Kidney capillary endothelial cell (primary cell): ENCODE data around the gene ADAM12.

Source experiments
- DNase-seq: peaks from one replicate; pipeline ENCODE4 v3.0.0-alpha.2; 2018; ENCODE audit warnings: low spot score

Gene ADAM12

GRCh38 chr10:126387931-126388911 is at the start of gene ADAM12:
ADAM12 (minus strand) TSS chr10:126388477; CDS start chr10:126388145, 332 bp downstream.
- DNase-seq = peak; percentile 58

GRCh38 chr10:126437635-126438406 is 49.5 kb upstream of the ADAM12 start:
- no peak for DNase-seq

DNA sequence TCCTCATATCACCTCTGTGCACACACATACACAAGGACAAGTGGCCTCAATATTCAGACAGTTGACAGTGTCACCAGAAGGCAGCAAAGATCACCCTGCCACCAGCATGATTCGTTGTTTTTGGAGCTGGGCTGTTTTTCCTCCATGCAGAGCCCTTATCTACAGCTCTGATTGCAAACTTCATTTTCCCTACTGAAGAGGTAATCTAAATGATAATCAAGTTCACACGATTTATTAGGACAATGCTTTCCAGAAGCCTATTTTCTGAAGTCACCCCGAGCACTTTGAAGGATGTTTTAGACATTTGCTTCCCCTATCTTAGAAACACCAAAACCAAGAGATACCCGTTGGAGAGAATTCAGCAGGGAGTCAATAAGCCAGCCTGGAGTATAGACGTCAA is 46.0 kb upstream of the ADAM12 start:
- DNase-seq = no peak

- DNase-seq = no peak
Measured at GRCh38 chr10:126433351-126433750, 45.1 kb upstream of the ADAM12 start.

GRCh38 chr10:126432507-126432906 is 44.2 kb upstream of the ADAM12 start:
- DNase-seq = no peak

DNA sequence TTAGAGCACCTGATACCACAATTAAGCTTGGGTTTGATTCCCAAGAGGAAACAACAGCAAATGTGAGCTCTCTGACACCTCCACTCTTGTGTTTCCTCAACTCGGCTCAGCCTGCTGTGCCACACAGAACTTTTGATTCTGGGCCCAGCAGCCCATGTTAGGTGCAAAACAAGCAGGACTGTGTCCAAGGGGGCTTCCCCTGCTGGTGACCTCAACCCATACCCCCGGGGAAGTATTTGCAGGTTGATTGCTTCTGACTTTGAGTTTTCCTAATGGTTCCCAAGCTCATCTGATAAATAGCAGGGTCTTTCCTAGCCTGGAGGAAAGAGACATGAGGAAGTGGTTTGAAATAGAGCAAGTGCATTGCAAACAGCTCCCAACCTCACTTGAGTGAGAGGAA is 43.5 kb upstream of the ADAM12 start:
- DNase-seq = no peak

- DNase-seq = no peak
Measured at GRCh38 chr10:126430512-126430911, 42.2 kb upstream of the ADAM12 start.

DNA sequence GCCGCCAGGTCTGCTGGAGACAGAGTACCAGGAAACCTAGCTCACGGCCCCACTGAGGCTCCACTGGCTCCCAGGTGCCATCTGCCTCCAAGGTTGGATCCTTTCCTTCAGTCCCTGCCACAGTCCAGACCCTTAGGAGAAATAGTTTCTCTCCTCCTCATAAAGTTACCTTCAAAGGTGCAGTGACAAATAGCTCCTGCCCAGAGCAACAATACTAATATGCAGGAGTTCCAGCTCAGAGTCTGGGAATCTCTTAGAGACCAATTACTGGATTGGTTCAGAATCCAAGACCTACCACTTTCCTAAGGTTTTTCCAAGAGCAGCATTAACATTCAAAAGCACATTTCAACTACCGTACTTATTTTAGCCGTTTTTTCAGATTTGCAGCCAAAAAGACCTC is 41.0 kb upstream of the ADAM12 start:
- no peak for DNase-seq

DNA sequence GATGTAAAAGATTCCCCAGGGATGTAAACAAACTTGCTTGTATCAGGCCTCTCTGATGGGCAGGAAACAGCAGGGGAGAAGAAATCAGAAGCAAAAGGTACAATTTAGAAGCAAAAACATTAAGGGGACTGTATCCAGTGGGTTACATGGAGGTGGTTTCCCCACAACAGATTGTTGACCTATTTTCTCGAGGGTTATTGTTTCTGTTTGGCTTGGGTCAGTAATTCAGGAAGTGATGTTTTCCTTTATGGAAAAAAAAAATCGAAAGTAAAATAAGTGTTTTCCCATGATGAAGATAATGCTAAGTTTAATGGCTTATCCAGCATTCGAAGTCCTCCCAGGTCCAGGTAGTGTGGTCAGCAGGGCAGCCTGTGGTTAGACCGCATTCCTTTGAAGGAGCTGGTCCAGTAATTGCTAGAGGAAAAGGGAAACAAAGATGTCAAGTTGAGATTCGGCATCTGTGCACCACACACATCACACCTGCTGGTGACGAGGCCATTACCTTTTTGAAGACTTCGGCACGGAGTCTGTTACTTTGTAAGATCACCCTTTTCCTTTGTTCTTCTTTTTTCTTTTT is 37.3 kb upstream of the ADAM12 start:
- no peak for DNase-seq

- no peak for DNase-seq
Measured at GRCh38 chr10:126425032-126425431, 36.8 kb upstream of the ADAM12 start.

- no peak for DNase-seq
Measured at GRCh38 chr10:126423732-126424491, 35.6 kb upstream of the ADAM12 start.

- no peak for DNase-seq
Measured at GRCh38 chr10:126422567-126422966, 34.3 kb upstream of the ADAM12 start.

DNA sequence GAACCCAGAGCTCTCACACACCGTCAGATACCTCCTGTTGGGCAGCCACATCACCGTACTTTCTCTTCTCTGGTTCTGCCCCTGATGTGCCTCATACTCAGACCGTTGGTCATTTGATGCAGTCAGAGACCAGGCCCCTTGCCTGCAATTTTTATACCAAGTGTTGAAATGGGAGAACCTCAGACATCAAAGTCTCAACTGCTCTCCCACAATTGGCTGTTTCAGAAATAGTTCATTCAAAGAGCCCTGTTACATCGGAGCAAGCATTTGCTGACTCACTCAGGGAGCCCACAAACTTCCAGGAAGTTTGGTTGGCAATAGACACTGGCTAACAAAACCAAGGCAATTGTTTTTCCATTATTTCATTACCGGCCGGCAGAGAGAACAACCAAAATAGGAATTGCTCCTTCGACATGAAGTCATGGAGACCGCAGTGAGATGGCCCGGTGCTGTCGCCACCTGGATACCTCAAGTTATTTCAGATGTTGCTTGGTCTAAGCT is 33.5 kb upstream of the ADAM12 start:
- peak; percentile 24 for DNase-seq

DNA sequence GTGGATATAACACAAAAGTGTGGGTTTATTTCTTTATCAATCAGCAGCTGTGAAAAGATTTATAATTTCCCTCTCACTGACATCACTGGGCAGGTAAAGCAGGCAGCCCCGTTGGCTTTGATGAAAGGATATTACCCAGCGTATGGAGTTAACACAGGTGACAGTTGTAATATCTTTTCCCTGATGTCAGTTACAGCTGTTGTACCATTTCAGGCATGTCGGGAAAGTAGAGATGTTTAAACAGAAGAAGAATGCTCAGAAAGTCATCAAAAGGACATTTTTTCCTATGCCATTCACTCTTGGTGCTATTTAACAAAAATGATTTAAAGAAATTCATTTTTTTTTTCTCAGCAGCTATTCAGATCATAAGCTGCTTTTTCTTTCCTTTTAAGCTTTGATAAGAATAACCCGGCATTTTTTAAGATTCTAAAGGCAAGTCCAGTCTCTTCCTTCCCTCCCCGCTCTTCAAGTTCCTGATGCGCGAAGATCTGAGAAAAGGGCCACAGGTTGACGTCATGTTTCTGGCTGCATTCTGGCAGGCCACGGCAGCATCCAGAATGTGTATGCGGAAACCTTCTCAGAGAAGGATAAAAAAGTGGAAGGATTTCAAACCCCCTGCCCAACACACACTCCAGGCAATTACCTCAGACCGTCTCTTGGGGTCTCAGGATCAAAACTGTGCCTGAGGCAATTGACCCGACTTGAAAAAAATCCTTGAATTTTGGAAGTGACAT is 32.5 kb upstream of the ADAM12 start:
- DNase-seq = no peak

DNA sequence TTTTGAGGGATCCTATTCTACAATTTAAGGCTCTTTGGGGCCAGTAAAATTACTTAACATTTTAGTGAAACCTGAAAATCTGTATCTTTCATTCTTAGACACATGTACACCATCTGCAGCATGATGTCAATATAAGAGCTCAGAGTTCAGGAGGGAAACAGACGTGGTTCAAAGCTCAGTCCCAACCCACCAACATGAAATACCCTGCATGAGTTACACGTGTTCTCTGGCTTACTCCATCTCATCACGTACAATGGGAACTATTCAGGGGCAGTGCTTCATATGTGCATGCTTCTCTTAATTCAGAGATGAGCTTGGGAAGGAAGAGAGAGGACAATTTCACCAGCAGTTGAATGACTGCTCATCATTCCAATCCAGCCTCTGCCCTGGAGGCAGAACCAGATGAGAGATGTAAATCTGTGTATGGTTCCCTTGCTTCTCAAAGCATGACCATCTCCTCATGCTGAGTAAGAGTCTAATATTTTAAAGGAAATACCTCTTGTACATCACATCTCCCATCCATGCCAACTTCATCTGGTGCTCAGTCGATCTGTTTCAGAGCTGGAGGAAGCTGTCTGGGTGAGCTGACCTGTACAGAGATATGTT is 29.0 kb upstream of the ADAM12 start:
- no peak for DNase-seq

- DNase-seq = no peak
Measured at GRCh38 chr10:126409821-126410220, 21.5 kb upstream of the ADAM12 start.

- DNase-seq = no peak
Measured at GRCh38 chr10:126408953-126409641, 20.8 kb upstream of the ADAM12 start.

- no peak for DNase-seq
Measured at GRCh38 chr10:126407831-126408230, 19.6 kb upstream of the ADAM12 start.

GRCh38 chr10:126405239-126405775 is 17.0 kb upstream of the ADAM12 start:
- DNase-seq = no peak
